Stomach (tissue), 9 donors: ENCODE results near the gene FOXN4. TPM values are rescaled to one million over a fixed set of nuclear protein-coding genes. Genes with fewer than 3 reads are reported as not detected.

Experiments
- DNase-seq, 2 donors: peaks; one replicate each; pipeline versions ENCODE4 v3.0.0 to v3.0.0-alpha.2; 2013 to 2019
- H3K27ac ChIP-seq, 5 donors: fragments of 200-600 bp in 4 of 5; sonication (generic) in 4 of 5; one replicate each; pipeline ENCODE4 v1.5.1; 2013 to 2019; ENCODE audit warnings: mild to moderate bottlenecking in 1 of 5, moderate library complexity in 1 of 5
- H3K27me3 ChIP-seq, 3 donors: fragments of 200-600 bp; sonication (generic); one replicate each; pipeline ENCODE4 v1.5.1; 2017 to 2019; ENCODE audit warnings: mixed run types in 1 of 3
- H3K36me3 ChIP-seq, 4 donors: fragments of 200-600 bp; sonication (generic); 1 replicate in 3 of 4; 2 replicates in 1 of 4; pipeline ENCODE4 v1.5.1; 2016 to 2019
- H3K4me1 ChIP-seq, 4 donors: fragments of 200-600 bp; sonication (generic); one replicate each; pipeline ENCODE4 v1.5.1; 2016 to 2019
- H3K4me3 ChIP-seq, 4 donors: fragments of 200-600 bp; sonication (generic) in 3 of 4; one replicate each; pipeline ENCODE4 v1.5.1; 2016 to 2019; ENCODE audit warnings: mild to moderate bottlenecking in 1 of 4
- H3K9me3 ChIP-seq, 4 donors: fragments of 200-600 bp; sonication (generic); one replicate each; pipeline ENCODE4 v1.5.1; 2016 to 2019
- EP300 ChIP-seq: sonication (generic); formaldehyde crosslinking; IDR thresholded peaks from one replicate; pipeline ENCODE4 v1.6.1; 2017; ENCODE audit warnings: antibody characterized with exemption
- POLR2A ChIP-seq, 4 donors: fragments of 450-650 bp; IDR thresholded peaks; one replicate each; pipeline ENCODE4 v1.6.1; 2016; ENCODE audit warnings: antibody characterized with exemption in 4 of 4, control low read depth in 2 of 4, mild to moderate bottlenecking in 1 of 4, moderate library complexity in 1 of 4
- POLR2AphosphoS5 ChIP-seq, 3 donors: sonication (generic); formaldehyde crosslinking; IDR thresholded peaks; one replicate each; pipeline ENCODE4 v1.6.1; 2016; ENCODE audit warnings: antibody characterized with exemption in 3 of 3
- WGBS, 5 donors: extraction: QIAGEN DNeasy Blood & Tissue Kit in 3 of 5; methylation state at CpG; one replicate each; pipeline versions ENCODE4 v1.1.5 to v1.1.7; 2013 to 2018; 5-methylcytosine and 5-hydroxymethylcytosine counted together
- intact Hi-C: fragments of 100-400 bp; cut with DNase I; formaldehyde crosslinking; loops from one replicate; pipeline ENCODE4 v1.15.1; 2023; ENCODE audit warnings: low total_unique reads
- polyA plus RNA-seq, 3 donors: library from polyadenylated mRNA; stranded (reverse); fragments of 200-250 nt; gene quantifications; one replicate each; pipeline ENCODE4 v1.2.3, GENCODE V29; 2013
- total RNA-seq, 5 donors: library from RNA; depleted of rRNA; stranded (reverse); fragments of >200 nt; gene quantifications; one replicate each; pipeline versions ENCODE4 v1.1.0 to v1.2.3, GENCODE V29; 2014 to 2016
- TF ChIP-seq, protein P1 (sequence below), 7 experiments: fragments of 450-650 bp in 4 of 7; fragments of 200-600 bp in 3 of 7; sonication (generic) in 3 of 7; IDR thresholded peaks; one replicate each; pipeline ENCODE4 v1.5.1; 2016 to 2019; ENCODE audit warnings: antibody characterized with exemption in 7 of 7, control low read depth in 2 of 7, mild to moderate bottlenecking in 1 of 7
- donor health status: healthy with polysubstance abuse.
- donor health status: Bipolar disorder and iron deficiency.
- donor health status: healthy.

The FOXN4 gene
- total and polyA plus RNA-seq, 8 donors, result not detected

GRCh38 chr12:109299849-109300248, 9.2 kb downstream of the FOXN4 start:
- Histone ChIP-seq H3K4me3 (no peak overlapping the region), H3K27ac (no peak overlapping the region), H3K4me1 (no peaks in the 10 kb centered on the region), H3K27me3 (peaks cover 0 to 38% (median 6%) of the 10 kb centered on the region in 3 donors), H3K9me3 (no peaks in the 10 kb centered on the region), H3K36me3 (no peaks in the 10 kb centered on the region)
- TF ChIP-seq, protein P1, sequence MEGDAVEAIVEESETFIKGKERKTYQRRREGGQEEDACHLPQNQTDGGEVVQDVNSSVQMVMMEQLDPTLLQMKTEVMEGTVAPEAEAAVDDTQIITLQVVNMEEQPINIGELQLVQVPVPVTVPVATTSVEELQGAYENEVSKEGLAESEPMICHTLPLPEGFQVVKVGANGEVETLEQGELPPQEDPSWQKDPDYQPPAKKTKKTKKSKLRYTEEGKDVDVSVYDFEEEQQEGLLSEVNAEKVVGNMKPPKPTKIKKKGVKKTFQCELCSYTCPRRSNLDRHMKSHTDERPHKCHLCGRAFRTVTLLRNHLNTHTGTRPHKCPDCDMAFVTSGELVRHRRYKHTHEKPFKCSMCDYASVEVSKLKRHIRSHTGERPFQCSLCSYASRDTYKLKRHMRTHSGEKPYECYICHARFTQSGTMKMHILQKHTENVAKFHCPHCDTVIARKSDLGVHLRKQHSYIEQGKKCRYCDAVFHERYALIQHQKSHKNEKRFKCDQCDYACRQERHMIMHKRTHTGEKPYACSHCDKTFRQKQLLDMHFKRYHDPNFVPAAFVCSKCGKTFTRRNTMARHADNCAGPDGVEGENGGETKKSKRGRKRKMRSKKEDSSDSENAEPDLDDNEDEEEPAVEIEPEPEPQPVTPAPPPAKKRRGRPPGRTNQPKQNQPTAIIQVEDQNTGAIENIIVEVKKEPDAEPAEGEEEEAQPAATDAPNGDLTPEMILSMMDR (IDR thresholded peaks at IDR 0.05), result no peak
- TF ChIP-seq EP300, result no peak
- no peak for TF ChIP-seq POLR2AphosphoS5 (IDR thresholded peaks at IDR 0.05)
- TF ChIP-seq POLR2A (IDR thresholded peaks at IDR 0.05), result no peak
- DNase-seq, result no peak
- intact Hi-C loops, result no loop called here
- WGBS, 5 donors, result 84 to 97% (median 90%) methylated on average over 5 to 7 of the region's 7 CpGs

DNA sequence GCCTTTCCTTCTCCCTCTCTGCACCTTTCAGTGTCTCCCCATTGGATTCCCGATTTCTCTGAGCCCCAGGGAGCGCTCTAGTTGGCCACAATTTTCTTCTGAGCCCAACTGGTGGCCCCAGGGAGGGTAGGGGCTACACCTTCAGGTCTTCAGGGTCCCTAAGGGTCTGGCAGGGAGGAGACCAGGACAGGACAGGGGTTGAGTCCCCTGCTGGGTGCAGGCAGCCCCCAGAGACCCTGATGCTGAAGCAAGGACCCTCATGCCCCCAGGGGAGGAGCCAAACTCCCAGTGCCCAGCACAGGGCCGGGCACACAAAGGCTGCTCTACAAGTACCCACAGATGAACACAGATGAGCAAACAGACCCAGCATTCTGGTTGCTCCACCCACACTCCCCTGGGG, 12.7 kb downstream of the FOXN4 start:
- H3K4me1 ChIP-seq, result peaks cover 6 to 9% (median 8%) of the 10 kb centered on the region in 4 donors
- intact Hi-C loops, result no loop called here
- no peaks in the 10 kb centered on the region for H3K36me3 ChIP-seq
- no peaks in the 10 kb centered on the region for H3K9me3 ChIP-seq
- no peak for DNase-seq
- 67 to 73% (median 70%) methylated on average over 3 of the region's 3 CpGs for whole genome bisulfite sequencing, 5 donors
- no peak overlapping the region for H3K4me3 ChIP-seq
- H3K27me3 ChIP-seq, result peaks cover 0 to 27% (median 7%) of the 10 kb centered on the region in 3 donors
- TF ChIP-seq, protein P1 (IDR thresholded peaks at IDR 0.05), result no peak
- TF ChIP-seq POLR2AphosphoS5 (IDR thresholded peaks at IDR 0.05) (no peak), POLR2A (IDR thresholded peaks at IDR 0.05) (no peak), EP300 (no peak)
- no peak overlapping the region for H3K27ac ChIP-seq

- intact Hi-C loops, result no loop called here
- DNase-seq, result no peak
- no peaks in the 10 kb centered on the region for H3K36me3 ChIP-seq
- H3K4me3 ChIP-seq, result no peak overlapping the region
- H3K27ac ChIP-seq, result no peak overlapping the region
- H3K4me1 ChIP-seq, result peaks cover 8 to 13% (median 11%) of the 10 kb centered on the region in 4 donors
- TF ChIP-seq, protein P1 (IDR thresholded peaks at IDR 0.05), result no peak
- TF ChIP-seq POLR2A (IDR thresholded peaks at IDR 0.05) (no peak), EP300 (no peak), POLR2AphosphoS5 (IDR thresholded peaks at IDR 0.05) (no peak)
- no peaks in the 10 kb centered on the region for H3K9me3 ChIP-seq
- peaks cover 0 to 27% (median 7%) of the 10 kb centered on the region in 3 donors for H3K27me3 ChIP-seq
- 75 to 84% (median 78%) methylated on average over 12 to 13 of the region's 13 CpGs for WGBS, 5 donors
Measured at GRCh38 chr12:109295764-109296425, 13.2 kb downstream of the FOXN4 start.

GRCh38 chr12:109294286-109294796, 14.7 kb downstream of the FOXN4 start:
- TF ChIP-seq EP300 (no peak), POLR2A (IDR thresholded peaks at IDR 0.05) (no peak)
- WGBS, 5 donors, result 75 to 87% (median 83%) methylated on average over 5 of the region's 5 CpGs
- no peaks in the 10 kb centered on the region for H3K9me3 ChIP-seq
- intact Hi-C loops, result no loop called here
- no peak overlapping the region for H3K4me3 ChIP-seq
- no peaks in the 10 kb centered on the region for H3K36me3 ChIP-seq
- H3K4me1 ChIP-seq, result peaks cover 8 to 14% (median 11%) of the 10 kb centered on the region in 4 donors
- no peak overlapping the region for H3K27ac ChIP-seq
- H3K27me3 ChIP-seq, result peaks cover 0 to 32% (median 7%) of the 10 kb centered on the region in 3 donors
- DNase-seq, result no peak

DNA sequence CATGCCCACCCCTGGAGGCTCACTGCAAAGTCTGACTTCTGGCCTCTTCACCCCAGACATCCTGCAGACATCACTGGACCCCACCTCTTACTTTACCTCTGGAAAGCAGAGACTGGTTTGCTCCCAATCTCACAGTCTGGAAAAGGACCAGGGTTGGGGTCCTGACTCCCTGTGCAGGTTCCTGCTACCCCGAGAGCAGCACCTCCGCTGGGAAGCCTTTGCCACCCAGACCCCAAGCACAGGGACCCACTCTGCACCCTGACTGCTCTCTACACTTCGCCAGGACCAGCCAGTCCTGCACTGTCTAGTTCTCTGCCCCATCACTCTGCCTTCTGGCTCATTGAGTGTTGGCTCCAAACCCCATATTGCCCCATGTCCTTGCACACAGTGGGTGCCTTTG, 16.0 kb downstream of the FOXN4 start:
- H3K36me3 ChIP-seq, result no peaks in the 10 kb centered on the region
- peaks cover 8 to 14% (median 11%) of the 10 kb centered on the region in 4 donors for H3K4me1 ChIP-seq
- 64 to 81% (median 77%) methylated on average over 3 of the region's 3 CpGs for WGBS, 5 donors
- intact Hi-C loops, result no loop called here
- no peak for DNase-seq
- no peak overlapping the region for H3K4me3 ChIP-seq
- no peak overlapping the region for H3K27ac ChIP-seq
- TF ChIP-seq POLR2AphosphoS5 (IDR thresholded peaks at IDR 0.05), result no peak
- TF ChIP-seq, protein P1 (IDR thresholded peaks at IDR 0.05), result no peak
- no peak for TF ChIP-seq POLR2A (IDR thresholded peaks at IDR 0.05)
- no peak for TF ChIP-seq EP300
- H3K27me3 ChIP-seq, result peaks cover 0 to 34% (median 7%) of the 10 kb centered on the region in 3 donors
- H3K9me3 ChIP-seq, result no peaks in the 10 kb centered on the region
